Mesodermal cell (in vitro differentiated cells): ENCODE measurements around the gene MITF.
A peak's percentile ranks its signal among the peaks of the same experiment; 100 is the strongest.

Experiments
- H3K27ac ChIP-seq: 2 replicates; pipeline ENCODE4 v1.7.0; 2013; ENCODE audit warnings: mild to moderate bottlenecking, low read depth, low read length, moderate library complexity; ENCODE audit not compliant: severe bottlenecking
- H3K36me3 ChIP-seq: 2 replicates; pipeline ENCODE4 v1.7.1; 2013; ENCODE audit warnings: mild to moderate bottlenecking, low read length, moderate library complexity; ENCODE audit not compliant: control insufficient read depth, insufficient read depth
- H3K4me1 ChIP-seq: one replicate; pipeline ENCODE4 v1.7.1; 2013; ENCODE audit warnings: mild to moderate bottlenecking, low read length; ENCODE audit not compliant: insufficient read depth, control insufficient read depth, poor library complexity, severe bottlenecking
- H3K4me3 ChIP-seq: 2 replicates; pipeline ENCODE4 v1.7.0; 2013; ENCODE audit warnings: low read length, control low read depth, mild to moderate bottlenecking; ENCODE audit not compliant: insufficient read depth, poor library complexity, severe bottlenecking; ENCODE audit errors: extremely low read depth
- H3K9me3 ChIP-seq: 2 replicates; pipeline ENCODE4 v1.7.1; 2013; ENCODE audit warnings: mild to moderate bottlenecking, low read length, moderate library complexity; ENCODE audit not compliant: control insufficient read depth
- WGBS, 2 experiments: methylation state at CpG; one replicate each; pipeline ENCODE4 v1.1.5; 2013; ENCODE audit warnings: missing lambda C conversion rate in 2 of 2; ENCODE audit not compliant: insufficient coverage in 2 of 2; 5-methylcytosine and 5-hydroxymethylcytosine counted together

The MITF gene

DNA sequence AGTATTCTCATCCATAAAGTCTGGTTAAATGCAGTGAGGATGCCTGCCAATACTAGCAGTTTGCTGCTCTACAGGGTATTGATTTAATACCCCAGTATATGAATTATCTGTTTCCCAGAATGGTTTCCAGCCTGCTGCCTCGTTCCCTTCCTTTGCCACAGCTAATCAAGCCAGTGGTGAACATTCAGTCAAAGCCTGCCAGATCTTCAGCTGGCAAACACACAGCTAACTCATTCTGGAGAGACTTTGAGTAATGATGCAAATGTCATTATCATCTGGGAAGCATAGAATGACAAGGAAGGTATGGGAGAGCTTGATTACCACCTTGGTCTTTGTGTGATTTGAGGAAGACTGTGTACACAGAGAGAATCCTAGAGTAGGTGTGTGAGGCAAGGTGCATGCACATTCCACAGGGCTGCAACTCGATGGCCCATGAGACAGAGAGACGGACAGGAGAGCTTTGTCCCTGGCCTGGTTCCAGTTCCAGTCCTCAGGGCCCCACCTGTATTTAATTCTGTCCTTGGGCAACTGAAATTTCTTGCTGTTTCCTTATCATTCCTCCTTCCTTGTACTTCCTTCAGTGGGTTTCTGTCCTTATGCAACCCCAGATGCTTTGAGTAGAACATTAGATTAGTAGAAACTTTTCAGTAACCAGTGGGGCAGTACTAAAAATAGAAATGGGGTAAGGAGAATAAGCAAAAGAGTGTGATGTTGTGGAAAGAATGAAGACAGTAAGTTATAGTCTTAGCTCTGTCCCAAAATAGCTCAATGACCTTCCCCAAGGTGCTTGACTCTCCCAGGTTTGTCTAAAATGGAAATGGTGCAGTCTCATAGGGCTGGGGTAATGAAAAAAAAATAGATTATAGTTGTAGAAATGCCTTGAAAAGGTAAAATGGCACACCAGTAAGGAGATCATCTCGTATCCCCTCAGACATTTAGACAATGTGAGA, 72.5 kb downstream of the MITF start:
- H3K4me1 ChIP-seq, result peaks cover 8% of the 10 kb centered on the region
- no peak overlapping the region for H3K27ac ChIP-seq
- no peaks in the 10 kb centered on the region for H3K36me3 ChIP-seq
- WGBS, 2 experiments, result 88 to 93% methylated on average over 3 of the region's 4 CpGs
- H3K4me3 ChIP-seq, result no peak overlapping the region
- H3K9me3 ChIP-seq, result no peaks in the 10 kb centered on the region

DNA sequence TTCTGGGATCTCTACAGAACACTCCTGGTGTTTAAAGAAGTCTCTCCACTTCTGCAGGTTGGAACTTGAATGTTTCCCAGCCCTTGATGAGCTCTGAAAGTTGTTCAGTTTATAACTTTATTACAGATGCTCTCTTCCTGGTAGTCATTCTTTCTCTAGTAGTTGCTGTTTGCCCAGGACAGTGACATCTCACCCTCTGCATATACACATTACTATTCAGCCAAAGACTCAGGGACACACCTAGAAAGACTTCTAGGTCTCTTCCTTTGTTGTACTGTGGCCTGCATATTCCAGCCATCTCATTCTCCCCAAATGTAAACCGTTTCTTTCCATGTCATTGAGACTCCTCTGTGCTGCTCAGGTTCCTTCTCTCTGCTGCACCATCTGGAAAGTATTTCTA, 76.7 kb downstream of the MITF start:
- Histone ChIP-seq H3K4me3 (no peak overlapping the region), H3K4me1 (no peaks in the 10 kb centered on the region), H3K36me3 (no peaks in the 10 kb centered on the region), H3K9me3 (no peaks in the 10 kb centered on the region), H3K27ac (no peak overlapping the region)
- 44 to 69% methylated on average over 1 of the region's 1 CpG for WGBS, 2 experiments

DNA sequence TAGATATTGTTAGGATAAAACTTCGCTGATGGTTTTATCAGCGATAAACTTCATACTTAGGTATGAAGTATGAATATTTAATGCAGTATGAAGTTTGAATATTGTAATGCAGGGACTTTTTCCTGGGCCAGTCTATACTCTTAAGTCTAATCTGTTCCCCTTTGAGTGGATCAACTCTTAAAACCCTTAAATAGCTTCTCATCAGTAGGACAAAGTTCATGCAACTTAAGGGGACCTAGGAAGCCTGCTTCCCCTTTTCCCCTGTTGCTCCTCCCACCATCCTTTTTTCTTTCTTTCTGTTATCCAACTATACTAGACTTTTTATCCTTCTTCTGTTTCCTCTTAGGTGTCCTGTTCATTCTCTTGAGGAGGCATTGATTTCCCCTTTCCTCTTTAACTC, 78.7 kb downstream of the MITF start:
- no peak overlapping the region for H3K4me3 ChIP-seq
- H3K9me3 ChIP-seq, result no peaks in the 10 kb centered on the region
- H3K27ac ChIP-seq, result no peak overlapping the region
- 86% methylated on average over 2 of the region's 2 CpGs; no CpG with 5 or more reads in 1 of the 2 experiments for WGBS, 2 experiments
- peaks cover 4% of the 10 kb centered on the region for H3K4me1 ChIP-seq
- H3K36me3 ChIP-seq, result no peaks in the 10 kb centered on the region

DNA sequence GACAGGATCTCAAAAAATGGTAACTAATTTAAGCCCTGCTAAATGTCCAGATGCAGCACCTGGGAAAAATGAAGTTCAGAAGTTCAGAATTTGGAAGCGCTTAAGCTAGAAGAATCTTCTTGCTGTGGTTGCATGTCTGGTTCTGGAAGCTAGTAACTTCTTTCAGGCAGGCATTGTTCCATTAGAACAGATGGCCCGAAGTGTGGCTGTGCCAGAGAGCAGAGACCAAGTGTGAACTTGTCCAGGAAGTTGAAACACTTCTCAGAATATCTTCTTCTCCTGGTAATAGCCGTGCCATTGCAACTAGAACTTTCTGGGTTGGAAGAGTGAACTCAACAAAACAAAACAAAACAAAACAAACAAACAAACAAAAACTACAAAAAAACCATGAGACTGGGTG, 80.0 kb downstream of the MITF start:
- no peaks in the 10 kb centered on the region for H3K9me3 ChIP-seq
- no peaks in the 10 kb centered on the region for H3K36me3 ChIP-seq
- WGBS, 2 experiments, result 0 to 36% methylated on average over 1 to 2 of the region's 3 CpGs
- H3K4me3 ChIP-seq, result no peak overlapping the region
- H3K4me1 ChIP-seq, result peaks cover 4% of the 10 kb centered on the region
- H3K27ac ChIP-seq, result no peak overlapping the region

DNA sequence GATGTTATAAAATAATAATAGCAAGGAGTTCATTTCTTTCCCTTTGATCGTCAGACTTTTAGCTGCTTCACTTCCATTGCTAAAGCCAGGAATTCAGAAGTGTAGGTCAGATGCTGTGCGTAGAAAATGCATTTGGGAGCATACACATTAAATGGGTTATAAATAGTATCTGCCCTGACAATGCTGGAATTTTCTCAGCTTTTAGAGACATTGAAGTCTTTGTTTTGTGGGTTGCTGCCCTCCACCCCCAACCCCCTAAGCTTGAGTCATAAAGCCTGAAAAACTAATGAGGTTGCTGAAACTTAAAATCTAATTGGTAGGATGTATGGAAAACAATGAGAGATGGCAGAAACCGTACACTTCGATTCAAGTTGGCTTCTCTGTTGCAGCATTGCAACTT, 81.9 kb downstream of the MITF start:
- H3K4me3 ChIP-seq, result no peak overlapping the region
- H3K4me1 ChIP-seq, result peaks cover 4% of the 10 kb centered on the region
- no peaks in the 10 kb centered on the region for H3K36me3 ChIP-seq
- H3K9me3 ChIP-seq, result no peaks in the 10 kb centered on the region
- 84 to 100% methylated on average over 2 to 4 of the region's 4 CpGs for WGBS, 2 experiments
- peak overlapping the region; percentile 77 for H3K27ac ChIP-seq

DNA sequence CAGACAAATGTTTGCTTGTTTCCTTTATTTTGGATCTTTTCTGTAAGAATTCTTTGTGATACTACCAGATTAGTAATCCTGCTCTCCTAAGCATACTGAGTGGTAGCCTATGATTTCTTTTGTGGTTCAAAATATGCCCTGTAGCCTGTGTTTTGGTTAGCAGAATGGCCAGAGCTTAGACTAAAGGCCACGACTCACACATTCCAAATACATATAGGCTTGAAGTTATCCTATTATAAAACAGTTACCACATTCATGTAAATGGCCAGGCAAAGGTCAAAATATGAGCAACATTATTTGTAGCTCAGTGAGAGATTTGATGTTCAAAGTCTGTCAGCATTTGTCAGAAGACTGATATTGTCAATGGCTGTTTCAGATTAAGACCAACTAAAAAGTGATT, 84.5 kb downstream of the MITF start:
- Histone ChIP-seq H3K27ac (no peak overlapping the region), H3K9me3 (no peaks in the 10 kb centered on the region), H3K36me3 (no peaks in the 10 kb centered on the region), H3K4me1 (peaks cover 4% of the 10 kb centered on the region), H3K4me3 (no peak overlapping the region)
- WGBS, 2 experiments, result no CpG with 5 or more reads among the region's 1 CpG

DNA sequence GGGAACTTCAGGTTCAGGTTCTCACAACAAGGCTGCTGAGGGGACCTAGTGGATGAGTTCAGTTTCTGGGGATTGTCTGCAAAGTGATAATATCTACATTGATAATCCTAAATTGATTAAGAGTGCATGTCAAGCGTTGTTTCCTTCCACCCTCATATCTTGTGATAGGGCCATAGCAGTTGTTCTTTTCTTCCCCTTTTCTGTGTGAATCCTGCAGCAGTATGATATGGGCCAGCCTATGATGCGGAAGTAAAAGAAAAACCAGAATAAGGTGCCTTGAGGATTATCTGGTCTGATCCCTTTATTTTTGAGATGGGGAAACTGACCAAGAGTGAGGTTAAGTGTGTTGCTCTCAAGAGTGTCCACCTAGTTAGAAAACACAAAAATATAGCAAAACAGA, 86.2 kb downstream of the MITF start:
- no peak overlapping the region for H3K4me3 ChIP-seq
- peaks cover 4% of the 10 kb centered on the region for H3K4me1 ChIP-seq
- WGBS, 2 experiments, result 67 to 100% methylated on average over 1 to 2 of the region's 2 CpGs
- H3K9me3 ChIP-seq, result no peaks in the 10 kb centered on the region
- H3K27ac ChIP-seq, result no peak overlapping the region
- H3K36me3 ChIP-seq, result no peaks in the 10 kb centered on the region

DNA sequence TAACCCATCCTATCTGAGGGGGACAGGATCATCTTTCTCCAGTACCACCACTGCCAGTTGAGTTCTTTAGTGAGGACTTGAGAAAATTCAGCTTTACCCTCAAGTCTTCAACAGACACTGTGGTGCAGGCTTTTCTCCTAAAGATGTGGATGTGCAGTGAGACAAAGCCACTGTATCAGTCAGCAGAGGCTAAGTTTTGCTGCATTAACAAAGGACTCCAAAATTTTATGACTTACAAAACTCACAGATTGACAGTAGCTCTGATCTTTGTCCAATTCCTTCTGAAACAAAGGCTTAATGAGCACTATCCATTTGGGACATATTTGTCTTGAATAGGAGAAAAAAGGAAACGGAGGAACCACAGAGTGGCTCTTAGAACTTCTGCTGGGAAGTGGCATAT, 87.9 kb downstream of the MITF start:
- H3K27ac ChIP-seq, result no peak overlapping the region
- WGBS, 2 experiments, result 83% methylated on average over 1 of the region's 1 CpG; no CpG with 5 or more reads in 1 of the 2 experiments
- H3K4me1 ChIP-seq, result peaks cover 2% of the 10 kb centered on the region
- no peaks in the 10 kb centered on the region for H3K36me3 ChIP-seq
- H3K9me3 ChIP-seq, result no peaks in the 10 kb centered on the region
- H3K4me3 ChIP-seq, result no peak overlapping the region

DNA sequence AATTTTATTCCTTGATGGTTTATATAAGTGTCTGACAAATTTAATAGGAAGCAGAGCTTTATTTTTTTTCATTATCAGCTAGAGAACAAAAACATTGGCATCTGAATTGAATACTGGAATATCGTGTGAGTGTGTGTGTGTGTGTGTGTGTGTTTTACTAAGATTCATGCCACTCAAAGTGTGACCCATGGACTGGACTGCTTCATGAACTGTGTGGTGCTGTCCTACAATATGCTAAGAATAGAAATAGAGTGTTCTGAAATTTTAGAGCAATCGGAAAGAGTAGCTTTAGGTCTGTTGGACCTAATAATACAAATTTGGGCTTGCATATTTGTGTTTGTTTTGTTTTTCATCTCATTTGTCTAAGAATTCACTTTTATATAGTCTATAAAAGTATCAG, 89.6 kb downstream of the MITF start:
- Histone ChIP-seq H3K9me3 (no peaks in the 10 kb centered on the region), H3K4me1 (no peaks in the 10 kb centered on the region), H3K4me3 (no peak overlapping the region), H3K36me3 (no peaks in the 10 kb centered on the region), H3K27ac (no peak overlapping the region)
- no CpG with 5 or more reads among the region's 2 CpGs for WGBS, 2 experiments

DNA sequence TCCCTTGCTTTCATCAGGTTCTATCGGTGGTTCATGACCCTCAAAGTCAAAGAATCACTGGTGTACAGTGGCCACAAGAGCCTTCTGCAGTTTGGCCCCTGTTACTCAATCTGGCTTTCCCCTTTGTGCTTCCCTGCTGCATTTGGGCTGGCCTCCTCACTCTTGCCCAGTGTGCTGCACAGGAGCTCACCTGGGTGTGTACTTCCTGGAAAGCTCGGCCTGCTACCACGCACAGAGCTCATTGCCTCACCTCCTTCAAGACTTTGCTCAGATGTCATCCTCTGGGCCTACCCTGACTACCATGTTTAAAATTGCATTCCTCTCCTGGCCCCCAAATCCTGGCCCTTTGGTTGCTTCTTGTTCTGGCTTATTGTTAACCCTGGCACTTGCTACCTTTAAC, 90.9 kb downstream of the MITF start:
- no peaks in the 10 kb centered on the region for H3K4me1 ChIP-seq
- no peak overlapping the region for H3K4me3 ChIP-seq
- no peaks in the 10 kb centered on the region for H3K9me3 ChIP-seq
- H3K36me3 ChIP-seq, result no peaks in the 10 kb centered on the region
- no peak overlapping the region for H3K27ac ChIP-seq
- 57 to 62% methylated on average over 3 of the region's 3 CpGs for WGBS, 2 experiments

DNA sequence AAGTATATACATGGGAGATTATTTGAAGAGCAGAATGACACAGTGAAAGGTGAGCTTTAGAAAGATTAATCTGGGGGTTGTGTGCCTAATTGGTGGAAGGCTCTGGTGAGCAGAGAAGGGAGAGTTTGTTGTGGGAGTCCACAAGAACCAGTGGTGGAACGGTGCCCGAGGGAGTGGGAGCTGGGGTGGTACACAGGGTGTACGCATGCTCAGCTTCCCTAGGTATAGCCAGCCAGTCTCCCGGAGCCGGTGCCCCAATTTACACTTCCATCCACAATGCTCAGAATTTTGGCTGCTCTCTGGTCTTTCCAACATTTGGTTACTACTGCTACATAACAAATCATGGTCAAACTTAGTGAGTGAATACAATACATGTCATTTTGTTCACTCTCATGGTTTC, 92.5 kb downstream of the MITF start:
- Histone ChIP-seq H3K4me3 (no peak overlapping the region), H3K4me1 (no peaks in the 10 kb centered on the region), H3K36me3 (no peaks in the 10 kb centered on the region), H3K27ac (no peak overlapping the region), H3K9me3 (peaks cover 7% of the 10 kb centered on the region)
- 67 to 78% methylated on average over 3 to 5 of the region's 5 CpGs for WGBS, 2 experiments
